HK-2 (cell line): ENCODE data around the gene PGAP3.

ENCODE experiments used
- DNase-seq: peaks from one replicate; pipeline ENCODE4 v3.0.0-alpha.2; 2018; ENCODE audit not compliant: unreplicated experiment

PGAP3 gene

DNA sequence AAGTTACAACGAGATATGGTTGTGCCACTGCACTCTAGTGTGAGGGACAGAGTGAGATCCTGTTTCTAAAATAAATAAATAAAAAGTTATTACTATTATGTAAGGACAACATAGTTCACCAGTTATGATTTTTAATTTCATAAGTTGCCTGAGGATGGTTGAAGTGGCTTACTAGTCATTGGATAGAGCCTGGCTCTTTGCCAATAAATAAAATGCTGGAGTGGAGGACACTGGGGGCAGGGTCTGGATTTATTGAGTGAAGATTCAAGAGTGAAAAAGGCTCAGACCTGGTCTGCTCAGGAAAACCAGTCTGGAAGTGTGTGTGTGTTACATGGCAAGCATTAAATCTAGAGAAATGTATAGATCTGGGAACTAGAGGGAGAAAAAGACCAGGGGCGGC is 48.8 kb downstream of the PGAP3 start:
- no peak for DNase-seq

DNA sequence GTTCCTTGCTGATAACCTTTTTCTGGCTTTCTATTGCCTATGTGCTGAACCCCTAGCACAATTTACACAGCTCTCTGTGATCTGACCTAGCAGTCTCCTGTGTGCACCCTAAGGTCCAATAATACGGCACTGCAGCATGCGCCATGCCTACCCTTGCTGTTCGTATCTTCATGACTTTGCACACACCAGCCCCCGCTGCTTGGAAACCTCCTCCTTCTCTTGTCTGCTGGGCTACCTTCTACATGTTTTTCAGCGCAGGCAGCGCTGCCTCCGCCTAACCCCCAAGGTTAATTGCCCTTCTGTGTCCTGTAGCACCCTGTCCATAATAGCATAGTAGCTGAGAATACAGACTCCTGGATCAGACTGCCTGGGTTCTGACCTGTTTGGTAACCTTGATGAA is 49.5 kb downstream of the PGAP3 start:
- no peak for DNase-seq

DNA sequence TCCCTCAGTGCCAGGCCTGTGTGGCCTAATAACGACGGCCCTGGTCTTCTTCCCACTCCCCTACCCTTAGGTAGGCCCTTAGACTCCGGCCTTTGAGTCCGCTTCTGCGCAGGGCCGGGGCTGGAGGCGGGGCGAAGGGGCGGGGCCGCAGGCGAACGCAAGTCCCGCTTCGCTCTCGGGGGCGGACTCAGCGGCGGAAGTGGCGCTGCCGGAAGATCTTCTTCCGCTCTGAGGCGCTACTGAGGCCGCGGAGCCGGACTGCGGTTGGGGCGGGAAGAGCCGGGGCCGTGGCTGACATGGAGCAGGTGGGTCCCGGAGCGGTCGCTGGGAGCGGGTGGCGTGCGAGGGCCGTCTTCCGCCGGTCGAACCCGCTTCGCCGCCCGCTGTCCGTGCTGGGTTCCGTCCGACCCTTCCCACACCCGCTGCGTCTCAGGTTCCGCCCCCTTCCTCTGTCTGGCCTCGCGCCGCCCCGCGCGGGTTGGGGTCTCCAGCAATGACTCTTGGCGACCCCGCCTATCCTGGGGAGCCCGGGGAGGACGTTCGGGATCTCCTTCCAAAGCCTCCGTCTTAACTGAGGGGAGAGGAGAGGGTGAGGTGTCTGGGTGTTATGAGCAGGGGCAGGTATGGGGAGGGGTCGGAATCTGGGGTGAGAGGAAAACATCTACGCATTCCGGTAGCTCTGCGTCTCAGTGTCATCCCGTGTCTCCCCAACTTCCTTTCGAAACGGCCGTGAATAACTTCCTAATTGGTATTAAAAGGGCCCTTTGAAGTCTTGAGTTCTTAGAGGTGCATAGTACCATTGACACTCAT is 50.7 kb downstream of the PGAP3 start, which contains the start of gene STARD3:
TSS of gene STARD3 (plus strand) at position 218 of the 810 bp plus-strand sequence. CDS start 16,388 bp downstream, outside the sequence.
- DNase-seq, result peak; percentile 87

DNA sequence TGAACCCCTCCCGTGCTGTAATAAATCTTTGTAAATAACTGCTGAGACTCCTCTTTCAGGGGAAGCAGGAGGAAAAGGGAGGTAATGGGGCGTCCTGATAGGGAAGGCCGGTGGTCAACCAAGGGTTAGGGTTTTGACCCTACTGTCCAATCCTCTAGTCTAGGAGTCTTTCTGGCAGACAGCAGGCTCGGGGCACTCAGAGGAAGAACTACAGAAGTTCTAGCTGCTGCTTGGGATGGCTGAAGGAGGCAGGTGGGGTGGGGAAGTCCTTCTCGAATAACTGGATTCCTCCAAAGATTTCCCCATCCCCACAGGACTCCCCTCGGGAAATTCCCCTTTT is 51.3 kb downstream of the PGAP3 start:
- no peak for DNase-seq

DNA sequence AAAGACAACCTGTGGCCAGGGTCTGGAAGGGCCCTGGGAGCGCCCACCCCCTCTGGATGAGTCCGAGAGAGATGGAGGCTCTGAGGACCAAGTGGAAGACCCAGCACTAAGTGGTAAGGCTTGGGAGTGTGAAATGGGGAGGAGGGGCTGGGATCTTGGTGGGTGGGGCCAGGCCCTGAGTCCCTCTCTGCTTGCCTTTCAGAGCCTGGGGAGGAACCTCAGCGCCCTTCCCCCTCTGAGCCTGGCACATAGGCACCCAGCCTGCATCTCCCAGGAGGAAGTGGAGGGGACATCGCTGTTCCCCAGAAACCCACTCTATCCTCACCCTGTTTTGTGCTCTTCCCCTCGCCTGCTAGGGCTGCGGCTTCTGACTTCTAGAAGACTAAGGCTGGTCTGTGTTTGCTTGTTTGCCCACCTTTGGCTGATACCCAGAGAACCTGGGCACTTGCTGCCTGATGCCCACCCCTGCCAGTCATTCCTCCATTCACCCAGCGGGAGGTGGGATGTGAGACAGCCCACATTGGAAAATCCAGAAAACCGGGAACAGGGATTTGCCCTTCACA is 52.2 kb downstream of the PGAP3 start:
- DNase-seq, result no peak

DNA sequence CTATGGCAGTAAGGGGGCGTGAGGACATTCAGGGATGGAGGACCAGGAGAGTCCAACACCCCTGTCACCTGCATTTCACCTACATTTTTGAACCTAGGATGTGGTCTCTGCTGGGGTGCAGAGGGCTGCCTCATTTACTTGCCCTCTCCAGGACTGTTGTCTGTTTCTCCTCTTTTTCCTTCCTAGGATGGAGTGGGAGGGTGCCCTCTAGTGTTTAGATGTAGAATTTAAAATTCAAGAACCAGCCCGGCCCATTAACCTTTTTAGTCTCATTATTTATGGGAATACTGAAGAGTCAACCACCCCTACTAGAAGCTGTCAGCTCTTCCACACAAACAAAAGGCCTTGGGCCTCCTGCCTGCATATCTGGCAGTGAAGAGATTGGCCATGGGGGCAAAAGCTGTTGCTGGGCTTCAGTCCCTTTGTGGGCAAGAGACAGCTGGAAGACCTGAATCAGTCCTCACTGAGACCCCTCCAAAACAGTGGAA is 53.4 kb downstream of the PGAP3 start:
- no peak for DNase-seq

DNA sequence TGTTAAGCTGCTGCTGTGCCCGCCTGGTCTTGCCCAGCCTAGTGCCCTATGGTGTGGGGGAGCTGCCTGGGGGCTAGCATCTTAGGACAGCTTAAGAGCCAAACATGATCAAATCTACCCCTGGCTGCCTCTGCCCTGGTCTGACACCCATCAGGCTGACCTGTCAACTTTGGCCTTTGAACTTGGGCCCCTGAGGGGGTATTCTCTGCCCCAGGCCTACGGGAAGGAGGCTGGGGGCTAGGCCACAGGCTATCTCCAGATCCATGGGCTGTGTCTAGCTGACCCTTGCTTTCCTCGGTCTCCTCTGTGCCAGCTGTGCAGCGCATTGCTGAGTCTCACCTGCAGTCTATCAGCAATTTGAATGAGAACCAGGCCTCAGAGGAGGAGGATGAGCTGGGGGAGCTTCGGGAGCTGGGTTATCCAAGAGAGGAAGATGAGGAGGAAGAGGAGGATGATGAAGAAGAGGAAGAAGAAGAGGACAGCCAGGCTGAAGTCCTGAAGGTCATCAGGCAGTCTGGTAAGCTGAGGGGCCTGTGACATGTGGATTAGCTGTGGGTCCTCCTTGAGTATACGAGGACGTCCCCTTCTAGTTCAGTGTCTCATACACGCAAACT is 54.2 kb downstream of the PGAP3 start:
- no peak for DNase-seq

DNA sequence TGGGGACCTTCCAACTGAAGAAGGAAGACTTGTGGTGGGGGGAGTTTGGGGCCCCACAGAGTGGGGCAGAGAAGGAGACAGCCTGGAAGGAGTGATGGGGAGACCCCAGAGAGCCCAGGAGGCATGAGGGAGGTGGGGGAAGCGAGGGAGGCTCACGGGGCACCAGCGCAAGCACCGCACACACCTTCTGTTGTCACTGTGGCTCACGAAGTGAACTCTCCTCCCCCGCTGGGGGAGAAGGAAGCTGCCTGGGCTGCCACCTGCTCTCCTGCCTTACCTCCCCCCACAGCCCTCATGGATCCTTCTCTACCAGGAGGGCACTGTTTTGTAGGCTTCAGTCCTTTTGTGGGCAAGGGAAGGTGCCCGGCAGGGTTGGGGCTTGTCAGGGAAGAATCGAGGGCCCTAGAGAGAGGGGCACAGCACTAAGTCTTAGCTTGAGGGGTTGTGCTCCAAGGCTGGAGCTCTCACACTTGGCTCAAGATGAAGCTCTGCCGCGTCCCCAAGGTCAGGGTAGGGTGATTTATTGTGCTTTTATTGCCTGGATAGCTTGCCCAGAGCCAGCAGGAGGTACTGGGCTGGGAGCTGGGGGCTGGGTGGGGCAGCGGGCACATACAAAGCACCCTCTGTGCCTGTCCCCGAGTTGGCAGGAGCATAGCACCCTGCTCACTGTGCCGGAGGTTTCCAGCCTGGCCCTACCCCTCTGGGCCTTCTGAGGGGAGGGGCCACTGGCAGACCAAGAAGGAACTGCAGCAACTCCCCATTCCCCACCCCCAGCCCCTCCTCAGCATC is 55.5 kb downstream of the PGAP3 start:
- no peak for DNase-seq

DNA sequence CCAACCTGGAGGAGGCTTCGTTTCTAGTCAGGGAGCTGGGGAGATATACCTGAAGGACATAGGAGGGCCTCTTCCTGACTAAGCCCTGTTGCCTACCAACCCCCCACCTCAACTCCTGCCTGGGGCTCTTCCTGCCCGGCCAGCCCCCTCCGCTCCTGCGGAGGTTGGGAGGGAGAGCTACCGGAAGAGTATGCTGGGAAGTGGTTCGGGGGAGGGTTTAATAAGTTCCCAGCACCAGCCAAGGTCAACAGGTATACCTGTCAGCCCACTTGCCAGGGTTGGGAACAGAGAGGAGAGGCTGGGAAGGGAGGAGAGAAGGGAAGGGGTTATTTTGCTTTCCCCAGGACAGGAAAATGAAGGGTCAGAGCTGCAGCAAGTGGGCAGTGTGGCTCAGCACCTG is 56.5 kb downstream of the PGAP3 start:
- DNase-seq, result no peak

DNA sequence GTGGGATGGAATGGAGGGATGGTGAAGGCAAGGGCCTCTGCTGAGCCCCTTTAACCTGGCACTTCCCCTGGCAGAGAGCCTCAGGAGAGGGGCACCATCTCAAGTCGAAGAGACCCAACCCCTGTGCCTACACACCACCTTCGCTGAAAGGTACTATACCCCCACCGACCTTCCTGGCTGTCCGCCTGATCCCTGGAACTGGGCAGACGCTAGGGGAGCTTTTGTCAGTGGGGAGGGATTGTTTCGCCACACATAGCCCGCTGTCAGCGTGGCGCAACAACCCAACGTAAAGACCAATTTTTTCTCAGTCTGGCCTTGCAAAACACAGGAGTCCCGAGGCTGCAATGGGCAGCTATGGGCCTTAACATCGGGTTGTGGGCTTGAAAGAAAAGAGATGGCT is 58.0 kb downstream of the PGAP3 start:
- DNase-seq, result no peak

DNA sequence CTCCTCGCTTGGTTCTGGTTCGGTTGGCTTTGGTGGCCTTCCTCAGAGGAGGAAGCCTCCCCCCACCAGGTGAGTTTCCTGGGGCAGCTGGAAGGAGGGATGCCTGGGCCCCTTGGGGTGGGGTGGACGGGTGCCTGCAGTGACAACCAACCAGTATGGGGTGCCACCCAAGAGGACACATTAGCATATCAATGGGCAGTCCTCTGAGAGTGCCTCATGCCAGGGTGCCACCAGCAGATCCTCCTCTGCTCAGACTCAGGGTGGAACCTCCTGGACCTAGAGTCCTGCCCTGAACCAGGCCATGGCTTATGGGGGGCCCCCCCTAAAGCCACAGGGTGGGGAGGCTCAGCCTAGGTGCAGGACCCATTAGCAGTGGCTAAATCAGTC is 58.4 kb downstream of the PGAP3 start:
- DNase-seq, result no peak

DNA sequence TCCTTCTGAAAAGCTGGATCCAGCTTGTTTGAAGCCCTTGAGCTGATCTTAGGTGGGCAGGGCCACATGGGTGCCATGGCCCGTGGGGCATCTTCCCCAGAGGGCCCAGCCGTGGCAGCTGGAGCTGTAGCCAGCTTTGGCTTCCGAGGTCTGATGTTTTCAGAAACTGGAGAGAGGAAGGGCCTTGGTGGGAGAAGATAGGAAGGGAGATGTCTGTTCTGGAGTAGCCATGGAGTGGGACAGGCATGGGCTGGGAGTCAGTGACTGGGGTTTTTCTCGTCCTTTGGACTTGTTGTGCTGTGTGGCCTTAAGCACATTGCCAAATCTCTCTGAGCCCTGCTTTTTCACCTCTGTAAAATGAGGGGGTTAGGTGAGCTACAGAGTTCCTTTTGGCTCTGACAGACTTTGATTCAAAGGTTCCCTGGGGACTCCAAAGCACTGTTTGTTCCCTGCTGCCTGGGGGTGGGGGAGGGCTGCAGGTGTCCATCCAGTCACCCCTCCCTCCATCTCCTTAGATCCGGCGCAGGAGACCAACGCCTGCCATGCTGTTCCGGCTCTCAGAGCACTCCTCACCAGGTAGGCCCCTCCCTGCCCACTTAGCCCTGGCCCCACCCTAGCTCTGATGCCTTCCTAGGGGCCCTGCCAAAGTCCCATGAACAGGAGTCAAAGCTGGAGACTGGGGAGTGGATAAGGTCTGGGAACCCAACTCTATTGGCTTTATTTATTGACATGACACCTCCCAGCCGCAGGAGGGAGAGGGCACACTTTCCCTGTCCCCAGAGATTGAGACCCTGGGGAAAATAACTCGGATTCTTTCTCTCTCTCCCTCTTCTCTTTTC is 59.0 kb downstream of the PGAP3 start:
- DNase-seq, result no peak

DNA sequence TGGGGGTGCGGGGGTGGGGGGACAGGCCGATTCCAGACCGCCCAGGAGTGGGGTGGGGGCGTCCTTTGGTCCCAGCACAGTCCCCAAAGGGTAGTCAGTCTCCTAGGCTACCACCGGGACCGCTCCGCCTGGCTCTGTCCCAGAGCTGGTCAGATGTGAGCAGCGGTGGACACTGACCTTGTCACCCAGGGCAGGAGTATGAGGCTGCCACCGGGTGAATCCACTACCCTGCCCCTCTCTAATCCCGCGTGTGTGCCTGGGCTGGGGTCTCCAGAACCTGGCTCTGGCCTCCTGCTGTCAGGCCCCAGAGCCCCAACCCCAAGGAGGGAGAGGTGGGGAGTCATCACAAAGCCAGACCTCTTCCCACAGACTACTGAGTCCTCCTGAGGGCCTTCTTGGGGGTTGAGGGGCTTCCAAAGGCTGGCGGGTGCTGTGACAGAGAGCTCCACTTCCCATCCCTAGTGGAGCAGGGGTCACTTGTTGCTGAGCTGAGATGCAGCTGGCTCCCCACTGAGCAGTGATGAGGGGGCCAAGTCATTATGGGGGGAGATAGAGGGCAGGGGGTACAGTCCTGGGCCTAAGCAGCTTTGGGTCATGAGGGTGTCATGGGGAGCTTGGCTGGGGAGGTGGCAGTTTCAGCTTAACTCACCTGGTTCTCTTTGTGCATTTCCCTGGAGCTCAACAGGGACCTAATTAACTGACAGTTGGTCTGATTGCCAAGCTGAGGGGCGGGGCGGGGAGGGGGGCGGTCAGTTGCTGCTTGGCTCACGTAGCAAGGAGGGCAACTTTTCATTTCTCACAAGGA is 59.9 kb downstream of the PGAP3 start:
- DNase-seq, result no peak

DNA sequence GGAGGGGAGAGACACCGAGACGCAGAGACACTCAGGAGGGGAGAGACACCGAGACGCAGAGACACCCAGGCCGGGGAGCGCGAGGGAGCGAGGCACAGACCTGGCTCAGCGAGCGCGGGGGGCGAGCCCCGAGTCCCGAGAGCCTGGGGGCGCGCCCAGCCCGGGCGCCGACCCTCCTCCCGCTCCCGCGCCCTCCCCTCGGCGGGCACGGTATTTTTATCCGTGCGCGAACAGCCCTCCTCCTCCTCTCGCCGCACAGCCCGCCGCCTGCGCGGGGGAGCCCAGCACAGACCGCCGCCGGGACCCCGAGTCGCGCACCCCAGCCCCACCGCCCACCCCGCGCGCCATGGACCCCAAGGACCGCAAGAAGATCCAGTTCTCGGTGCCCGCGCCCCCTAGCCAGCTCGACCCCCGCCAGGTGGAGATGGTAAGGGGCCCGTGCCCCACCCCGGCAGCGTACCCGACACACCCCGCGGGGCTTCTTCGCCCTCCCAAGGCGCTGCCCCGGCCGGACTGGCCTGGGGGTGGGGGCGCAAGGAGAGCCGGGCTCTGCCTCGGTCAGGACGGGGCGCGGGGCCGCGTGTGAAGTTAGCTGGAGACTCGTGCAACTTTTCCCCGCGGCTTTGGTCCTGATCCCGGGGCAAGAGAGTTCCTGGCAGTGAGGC is 60.7 kb downstream of the PGAP3 start:
- no peak for DNase-seq

DNA sequence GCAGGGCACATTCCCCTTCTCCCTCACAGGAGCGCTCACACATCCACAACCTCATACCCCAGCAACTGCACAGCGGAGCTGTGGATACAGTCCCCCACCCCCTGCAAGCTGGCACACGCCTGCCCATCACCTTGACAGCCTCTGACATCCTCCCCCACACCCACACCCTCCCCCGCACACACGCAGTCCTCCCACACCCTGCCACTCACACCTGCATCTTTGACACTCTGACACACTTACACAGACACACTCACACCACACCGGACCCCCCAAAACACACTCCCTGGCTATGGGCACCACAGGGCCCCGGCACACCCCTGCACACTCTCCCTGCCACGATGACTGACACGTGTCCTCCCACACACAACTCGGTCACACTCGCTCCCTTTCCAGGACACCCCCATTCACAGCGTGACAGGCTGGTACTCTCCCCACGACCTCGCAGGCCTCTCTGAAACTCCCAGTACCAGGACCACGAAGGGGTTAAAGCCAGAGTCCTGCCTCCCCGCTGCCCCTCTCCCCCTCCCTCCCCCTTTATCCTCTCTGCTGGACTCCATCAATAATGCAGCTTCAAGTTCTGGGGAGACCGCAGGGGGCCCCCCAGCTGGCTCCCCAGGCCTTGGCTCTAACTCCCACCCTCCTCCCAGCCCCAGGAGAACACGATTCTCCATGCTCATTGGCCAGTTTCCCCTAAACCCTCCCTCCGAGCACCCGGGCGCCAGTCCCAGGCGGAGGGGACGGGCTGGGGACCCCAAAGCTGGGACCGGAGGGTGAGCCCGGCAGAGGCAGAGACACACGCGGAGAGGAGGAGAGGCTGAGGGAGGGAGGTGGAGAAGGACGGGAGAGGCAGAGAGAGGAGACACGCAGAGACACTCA is 61.4 kb downstream of the PGAP3 start, which contains the start of gene PPP1R1B:
TSS of gene PPP1R1B (plus strand) at position 782 of the 876 bp plus-strand sequence. CDS start 441 bp downstream, outside the sequence.
- no peak for DNase-seq

DNA sequence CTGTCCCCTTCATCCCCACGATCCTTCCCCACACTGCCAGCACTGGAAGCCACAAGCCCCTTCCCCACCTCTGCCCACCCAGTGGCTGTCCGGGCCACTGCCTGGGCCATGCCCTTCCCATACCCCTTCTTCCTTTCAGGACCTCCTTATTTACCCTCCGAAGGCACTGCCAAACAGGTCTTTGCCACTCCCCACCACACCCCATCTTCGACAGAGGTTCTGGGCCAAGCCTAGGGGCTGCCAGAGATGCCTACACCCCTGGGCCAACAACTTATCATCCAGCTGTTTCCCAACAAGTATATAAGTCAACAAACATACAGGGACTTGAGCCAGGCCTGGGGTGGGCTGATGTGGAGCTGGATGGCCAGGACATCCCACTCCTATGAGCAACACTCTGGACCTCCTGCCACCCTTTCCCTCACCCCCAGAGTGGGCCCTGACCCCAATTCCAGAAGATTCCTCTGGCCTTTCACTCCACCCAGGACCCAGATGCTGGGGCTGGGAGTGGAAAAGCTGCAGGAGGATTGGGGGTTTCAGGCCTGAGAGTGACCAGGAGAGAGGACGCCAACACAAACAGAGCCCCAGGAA is 62.6 kb downstream of the PGAP3 start:
- DNase-seq, result no peak

DNA sequence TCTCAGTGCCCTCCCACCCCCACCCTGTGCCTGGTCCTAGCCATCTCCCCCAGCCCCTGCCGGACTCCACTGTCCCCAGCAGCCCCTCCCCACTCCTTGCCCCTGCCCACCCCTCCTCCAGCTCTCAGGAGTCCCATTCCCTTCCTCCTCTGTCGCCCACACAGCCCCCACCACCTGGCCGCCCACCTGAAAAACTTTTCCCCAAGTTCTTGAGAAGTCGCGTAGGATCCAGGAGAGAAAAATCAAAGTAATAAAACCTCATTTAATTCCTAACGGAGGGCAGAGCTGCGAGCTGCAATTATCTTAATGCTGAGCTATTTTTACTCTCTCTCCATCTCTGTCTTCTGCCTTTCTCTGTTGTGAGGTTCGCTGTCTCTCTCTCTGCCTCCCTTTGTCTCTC is 63.5 kb downstream of the PGAP3 start:
- no peak for DNase-seq

DNA sequence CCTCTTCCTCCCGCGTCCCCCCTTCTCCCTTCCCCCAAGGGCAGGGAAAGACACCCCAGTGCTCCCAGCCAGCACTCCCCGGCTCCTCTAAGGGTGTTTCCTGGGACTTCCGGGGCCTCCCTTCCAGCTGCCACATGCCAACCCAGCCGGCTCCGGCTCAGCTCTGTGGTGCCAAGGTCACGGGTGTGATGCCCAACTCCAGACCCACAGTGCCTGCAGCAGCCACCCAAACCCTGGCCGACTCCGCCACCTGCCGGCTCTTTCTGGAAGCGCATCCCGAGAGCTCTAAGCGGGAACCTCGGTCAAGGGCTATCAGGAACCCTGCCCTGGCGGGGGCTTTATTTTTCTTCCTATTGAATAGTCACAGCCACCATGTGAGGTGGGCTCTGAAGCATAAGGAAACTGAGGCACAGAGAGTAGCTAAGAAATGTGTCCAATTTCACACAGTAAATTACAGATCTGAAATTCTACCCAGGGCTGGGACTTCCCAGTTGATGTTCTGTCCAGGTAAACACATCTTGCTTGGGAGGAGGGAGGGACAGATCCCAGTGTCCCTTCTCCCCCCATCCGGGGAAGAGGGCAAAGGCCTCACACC is 64.4 kb downstream of the PGAP3 start:
- peak; percentile 83 for DNase-seq
